Heart left ventricle (tissue), 16 donors: ENCODE data around the gene ALK. TPM values are rescaled to one million over a fixed set of nuclear protein-coding genes. Genes with fewer than 3 reads are reported as not detected.

Source experiments
- ATAC-seq, 4 donors: fragments of 200-7000 bp; cut with Tn5 transposase; one replicate each; pipeline ENCODE4 v1.9.1; 2020 to 2022; ENCODE audit warnings: moderate library complexity in 4 of 4, mild to moderate bottlenecking in 3 of 4, moderate number of reproducible peaks in 1 of 4
- DNase-seq, 5 donors: peaks; one replicate each; pipeline ENCODE4 v3.0.0-alpha.2; 2020
- H3K27ac ChIP-seq, 12 donors: fragments of 200-600 bp; sonication (generic) in 4 of 12; one replicate each; pipeline versions ENCODE4 v1.5.0 to v1.8.0; 2016 to 2022; ENCODE audit warnings: mild to moderate bottlenecking in 2 of 12
- H3K27me3 ChIP-seq, 9 donors: fragments of 200-600 bp; sonication (generic) in 2 of 9; one replicate each; pipeline versions ENCODE4 v1.5.1 to v1.8.0; 2016 to 2022; ENCODE audit warnings: mild to moderate bottlenecking in 3 of 9
- H3K36me3 ChIP-seq, 9 donors: fragments of 200-600 bp; sonication (generic) in 2 of 9; one replicate each; pipeline versions ENCODE4 v1.5.0 to v1.8.0; 2018 to 2022; ENCODE audit warnings: mild to moderate bottlenecking in 2 of 9
- H3K4me1 ChIP-seq, 12 donors: fragments of 200-600 bp; sonication (generic) in 4 of 12; one replicate each; pipeline versions ENCODE4 v1.5.0 to v1.8.0; 2016 to 2022; ENCODE audit warnings: mild to moderate bottlenecking in 3 of 12
- H3K4me3 ChIP-seq, 12 donors: fragments of 200-600 bp; sonication (generic) in 4 of 12; one replicate each; pipeline versions ENCODE4 v1.5.0 to v1.8.0; 2017 to 2022; ENCODE audit warnings: mild to moderate bottlenecking in 9 of 12, moderate library complexity in 4 of 12
- H3K9me3 ChIP-seq, 12 donors: fragments of 200-600 bp; sonication (generic) in 4 of 12; one replicate each; pipeline versions ENCODE4 v1.5.0 to v1.8.0; 2016 to 2022; ENCODE audit warnings: mild to moderate bottlenecking in 1 of 12
- CTCF ChIP-seq, 12 donors: fragments of 200-600 bp; sonication (generic) in 4 of 12; IDR thresholded peaks; one replicate each; pipeline versions ENCODE4 v1.5.0 to v1.8.0; 2018 to 2022; ENCODE audit warnings: antibody characterized with exemption in 12 of 12, mild to moderate bottlenecking in 5 of 12
- POLR2A ChIP-seq, 2 donors: fragments of 450-650 bp; IDR thresholded peaks; one replicate each; pipeline ENCODE4 v1.6.1; 2017; ENCODE audit warnings: antibody characterized with exemption in 2 of 2, mild to moderate bottlenecking in 2 of 2, moderate library complexity in 2 of 2
- WGBS, 4 donors: extraction: QIAGEN DNeasy Blood & Tissue Kit in 2 of 4; methylation state at CpG; one replicate each; pipeline versions ENCODE4 v1.1.5 to v1.1.7; 2013 to 2018; 5-methylcytosine and 5-hydroxymethylcytosine counted together
- intact Hi-C, 10 donors: fragments of 100-400 bp; cut with DNase I; formaldehyde crosslinking; loops; one replicate each; pipeline versions ENCODE4 v1.11.1 to v1.14.2; 2022
- polyA plus RNA-seq, 2 donors: library from polyadenylated mRNA; stranded (reverse); fragments of 200-250 nt; gene quantifications; one replicate each; pipeline ENCODE4 v1.2.3, GENCODE V29; 2013
- total RNA-seq, 9 donors: library from RNA; depleted of rRNA in 2 of 9; stranded (reverse); fragments of >200 nt in 2 of 9; fragmentation: NEBNext Ultra II Directional in 3 of 9; extraction: Animal tissue kit (Norgen Biotek cat#: 25700) in 3 of 9; gene quantifications; one replicate each; pipeline versions ENCODE4 v1.1.0 to v1.2.4, GENCODE V29; 2016 to 2023
- donor health status: ischemic (EF 13 %, LVEDD 7.1; RV severe dilation, severe dysfunction).
- donor health status: healthy with polysubstance abuse.
- donor health status: DM: no; HTN: yes; CAD: no.
- donor health status: DM: no; HTN: no; CAD: no.
- donor health status: ischemic (EF 25% LVEDD 6.9; RV normal size, moderate dysfunction).
- donor health status: ischemic (EF 25% LVEDD 5.7; RV mildly dilated, moderate dysfunction).
- donor health status: healthy.
- donor health status: DM: yes; HTN: yes; CAD: no.
- donor health status: ischemic (EF 35%, LVEDD 5.7; RV mildly dilated, moderate dysfunction).
- donor health status: nonischemic (EF 11% LVEDD 7.7; RV severe dilation, severe dysfunction).
- donor health status: DM: yes; HTN: yes; CAD: no.
- donor health status: PGD.
- donor health status: ischemic (EF 29% LVEDD 5.4; RV normal size, mild dysfunction).
- donor health status: nonischemic (EF 23%, LVEDD 6.1; RV moderate dilation, normal function).

ALK gene
- total and polyA plus RNA-seq, 11 donors, result 0.05 to 0.50 (median 0.13) TPM; not detected in 5

- 80 to 84% (median 83%) methylated on average over 5 of the region's 5 CpGs for WGBS, 4 donors
- Histone ChIP-seq H3K4me3 (no peak overlapping the region), H3K9me3 (no peaks in the 10 kb centered on the region), H3K27ac (no peak overlapping the region), H3K36me3 (no peaks in the 10 kb centered on the region), H3K4me1 (no peaks in the 10 kb centered on the region), H3K27me3 (no peaks in the 10 kb centered on the region)
- ATAC-seq (no peak), DNase-seq (no peak)
- TF ChIP-seq POLR2A (IDR thresholded peaks at IDR 0.05), result no peak
- TF ChIP-seq CTCF (IDR thresholded peaks at IDR 0.05), result no peak
- intact Hi-C loops, result no loop called here
Measured at GRCh38 chr2:29589440-29590103, 331.8 kb downstream of the ALK start.

GRCh38 chr2:29587402-29588190, 333.8 kb downstream of the ALK start:
- TF ChIP-seq POLR2A (IDR thresholded peaks at IDR 0.05) (no peak), CTCF (IDR thresholded peaks at IDR 0.05) (no peak)
- H3K36me3 ChIP-seq, result no peaks in the 10 kb centered on the region
- 81 to 88% (median 86%) methylated on average over 5 of the region's 5 CpGs for WGBS, 4 donors
- intact Hi-C loops, result no loop called here
- ATAC-seq (no peak), DNase-seq (no peak)
- H3K4me1 ChIP-seq, result no peaks in the 10 kb centered on the region
- H3K9me3 ChIP-seq, result no peaks in the 10 kb centered on the region
- no peaks in the 10 kb centered on the region for H3K27me3 ChIP-seq
- no peak overlapping the region for H3K27ac ChIP-seq
- H3K4me3 ChIP-seq, result no peak overlapping the region

- no peak for ATAC-seq
- H3K27ac ChIP-seq, result no peak overlapping the region
- WGBS, 4 donors, result 76 to 80% (median 77%) methylated on average over 1 of the region's 1 CpG
- H3K9me3 ChIP-seq, result no peaks in the 10 kb centered on the region
- H3K36me3 ChIP-seq, result no peaks in the 10 kb centered on the region
- no peak overlapping the region for H3K4me3 ChIP-seq
- H3K27me3 ChIP-seq, result no peaks in the 10 kb centered on the region
- intact Hi-C loops, result no loop called here
- H3K4me1 ChIP-seq, result no peaks in the 10 kb centered on the region
- TF ChIP-seq CTCF (IDR thresholded peaks at IDR 0.05) (no peak), POLR2A (IDR thresholded peaks at IDR 0.05) (no peak)
- DNase-seq, result no peak
Measured at GRCh38 chr2:29586919-29587318, 334.5 kb downstream of the ALK start.

- no peaks in the 10 kb centered on the region for H3K9me3 ChIP-seq
- ATAC-seq, result no peak
- intact Hi-C loops, result no loop called here
- H3K27ac ChIP-seq, result no peak overlapping the region
- DNase-seq, result no peak
- 81 to 100% (median 87%) methylated on average over 1 of the region's 1 CpG for WGBS, 4 donors
- H3K4me1 ChIP-seq, result no peaks in the 10 kb centered on the region
- peaks cover 0 to 3% (median 0%) of the 10 kb centered on the region in 9 donors for H3K27me3 ChIP-seq
- no peak overlapping the region for H3K4me3 ChIP-seq
- H3K36me3 ChIP-seq, result no peaks in the 10 kb centered on the region
- TF ChIP-seq POLR2A (IDR thresholded peaks at IDR 0.05) (no peak), CTCF (IDR thresholded peaks at IDR 0.05) (no peak)
Measured at GRCh38 chr2:29583548-29584156, 337.7 kb downstream of the ALK start.
